GM12878 (cell line): Measurements from ENCODE around the gene SCRN1.

Experiments
- LARP7 ChIP-seq: fragments of 450-650 bp; IDR thresholded peaks from 2 replicates; pipeline ENCODE4 v1.6.1; 2017; ENCODE audit warnings: mild to moderate bottlenecking
- POLR2A ChIP-seq: IDR thresholded peaks from 2 replicates; pipeline ENCODE4 v1.6.1; 2011; ENCODE audit warnings: low read depth, mild to moderate bottlenecking, low read length
- SP1 ChIP-seq: IDR thresholded peaks from one replicate; pipeline ENCODE4 v1.6.1; 2011; ENCODE audit warnings: low read depth, low read length
- TF ChIP-seq, protein P1 (sequence below): fragments of 450-650 bp; IDR thresholded peaks from 2 replicates; pipeline ENCODE4 v1.6.1; 2017; ENCODE audit warnings: mild to moderate bottlenecking, moderate library complexity

DNA sequence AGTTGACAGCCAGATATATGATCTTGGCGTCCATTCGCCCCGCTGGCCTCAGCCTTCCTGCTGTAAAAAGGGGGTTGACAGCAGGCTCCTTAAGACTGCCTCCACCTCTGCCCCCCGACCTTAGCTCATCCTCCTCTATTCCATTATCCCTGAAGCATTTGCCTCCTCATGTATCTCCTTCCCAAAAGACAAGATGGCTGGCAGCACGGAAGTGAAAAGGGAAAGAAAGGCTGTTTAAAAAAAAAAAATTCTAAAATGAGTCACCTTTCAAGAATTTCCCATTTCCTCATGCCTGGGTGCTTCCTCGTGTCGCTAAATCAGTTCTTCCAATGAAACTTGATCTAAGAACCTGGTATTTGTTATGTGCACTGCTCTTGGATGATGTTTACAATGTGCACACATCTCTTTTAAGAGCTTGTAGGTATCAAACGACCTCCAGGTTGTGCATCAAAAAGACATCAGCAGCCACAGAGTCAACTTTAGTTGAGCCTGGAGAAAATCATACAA, 1.7 kb downstream of the SCRN1 start:
- TF ChIP-seq, protein P1, sequence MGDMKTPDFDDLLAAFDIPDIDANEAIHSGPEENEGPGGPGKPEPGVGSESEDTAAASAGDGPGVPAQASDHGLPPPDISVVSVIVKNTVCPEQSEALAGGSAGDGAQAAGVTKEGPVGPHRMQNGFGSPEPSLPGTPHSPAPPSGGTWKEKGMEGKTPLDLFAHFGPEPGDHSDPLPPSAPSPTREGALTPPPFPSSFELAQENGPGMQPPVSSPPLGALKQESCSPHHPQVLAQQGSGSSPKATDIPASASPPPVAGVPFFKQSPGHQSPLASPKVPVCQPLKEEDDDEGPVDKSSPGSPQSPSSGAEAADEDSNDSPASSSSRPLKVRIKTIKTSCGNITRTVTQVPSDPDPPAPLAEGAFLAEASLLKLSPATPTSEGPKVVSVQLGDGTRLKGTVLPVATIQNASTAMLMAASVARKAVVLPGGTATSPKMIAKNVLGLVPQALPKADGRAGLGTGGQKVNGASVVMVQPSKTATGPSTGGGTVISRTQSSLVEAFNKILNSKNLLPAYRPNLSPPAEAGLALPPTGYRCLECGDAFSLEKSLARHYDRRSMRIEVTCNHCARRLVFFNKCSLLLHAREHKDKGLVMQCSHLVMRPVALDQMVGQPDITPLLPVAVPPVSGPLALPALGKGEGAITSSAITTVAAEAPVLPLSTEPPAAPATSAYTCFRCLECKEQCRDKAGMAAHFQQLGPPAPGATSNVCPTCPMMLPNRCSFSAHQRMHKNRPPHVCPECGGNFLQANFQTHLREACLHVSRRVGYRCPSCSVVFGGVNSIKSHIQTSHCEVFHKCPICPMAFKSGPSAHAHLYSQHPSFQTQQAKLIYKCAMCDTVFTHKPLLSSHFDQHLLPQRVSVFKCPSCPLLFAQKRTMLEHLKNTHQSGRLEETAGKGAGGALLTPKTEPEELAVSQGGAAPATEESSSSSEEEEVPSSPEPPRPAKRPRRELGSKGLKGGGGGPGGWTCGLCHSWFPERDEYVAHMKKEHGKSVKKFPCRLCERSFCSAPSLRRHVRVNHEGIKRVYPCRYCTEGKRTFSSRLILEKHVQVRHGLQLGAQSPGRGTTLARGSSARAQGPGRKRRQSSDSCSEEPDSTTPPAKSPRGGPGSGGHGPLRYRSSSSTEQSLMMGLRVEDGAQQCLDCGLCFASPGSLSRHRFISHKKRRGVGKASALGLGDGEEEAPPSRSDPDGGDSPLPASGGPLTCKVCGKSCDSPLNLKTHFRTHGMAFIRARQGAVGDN, result no peak
- no peak for TF ChIP-seq SP1
- no peak for TF ChIP-seq LARP7
- TF ChIP-seq POLR2A, result no peak
